ENCODE data around the gene MYO1H.

MYO1H gene

DNA sequence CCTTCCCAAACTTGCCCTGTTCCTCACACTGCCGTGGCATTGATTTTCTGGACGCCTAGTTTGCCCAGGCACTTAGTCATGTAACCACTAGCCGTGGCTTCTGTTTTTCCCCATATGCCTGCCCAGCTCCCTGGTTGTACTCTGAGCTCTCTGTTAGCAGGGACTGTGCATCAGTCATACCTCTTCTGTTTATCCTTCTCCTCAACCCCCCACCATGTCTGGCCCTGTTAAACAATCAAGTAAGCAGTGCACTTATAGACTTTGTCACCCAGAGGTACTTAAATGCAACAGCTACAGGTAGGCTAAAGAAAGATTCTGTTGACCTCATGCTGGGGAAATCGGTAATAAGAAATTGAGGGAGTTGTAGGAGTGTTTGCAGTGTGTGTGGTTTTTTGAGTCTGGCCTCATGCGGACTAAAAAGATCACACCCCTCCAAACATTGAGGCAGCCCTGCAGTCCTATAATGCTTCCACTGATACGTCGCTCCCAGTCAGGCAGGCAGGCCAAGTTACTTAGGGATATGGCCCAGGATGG is 146.7 kb downstream of the MYO1H start:
- H3K4me3 ChIP-seq (ENCODE audit: low read depth, low read length) = no peak overlapping the region
- no peaks in the 10 kb centered on the region for H3K27me3 ChIP-seq (ENCODE audit: insufficient read depth, low read length)
- H3K79me2 ChIP-seq (ENCODE audit: control insufficient read depth, insufficient read depth, low read length, poor library complexity) = no peaks in the 10 kb centered on the region
- H3K4ac ChIP-seq (ENCODE audit: low read depth, low read length) = no peak overlapping the region
- no peak overlapping the region for H2BK12ac ChIP-seq (ENCODE audit: low read length)
- no peak overlapping the region for H3K23ac ChIP-seq (ENCODE audit: low read length)
- peaks cover 18 to 34% of the 10 kb centered on the region in 2 experiments for H3K36me3 ChIP-seq (ENCODE audit: control insufficient read depth in 1 of 2, insufficient read depth in 2 of 2, low read length in 2 of 2)
- WGBS (ENCODE audit: extremely low coverage, insufficient coverage, insufficient read length) = no CpG with 5 or more reads among the region's 7 CpGs
- H2AFZ ChIP-seq (ENCODE audit: insufficient read depth, low read length, poor library complexity) = no peak overlapping the region
- H2BK120ac ChIP-seq (ENCODE audit: insufficient read depth, low read length, poor library complexity) = no peak overlapping the region
- no peaks in the 10 kb centered on the region for H3K79me1 ChIP-seq (ENCODE audit: low read length)
- H4K12ac ChIP-seq (ENCODE audit: low read depth, low read length) = no peak overlapping the region
- H3K9ac ChIP-seq (ENCODE audit: low read length) = no peak overlapping the region
- H2BK5ac ChIP-seq (ENCODE audit: low read depth, low read length, poor library complexity) = no peak overlapping the region
- no peak overlapping the region for H3K18ac ChIP-seq (ENCODE audit: low read length)
- peaks cover 0 to 2% of the 10 kb centered on the region in 2 experiments for H3K4me1 ChIP-seq (ENCODE audit: control insufficient read depth in 1 of 2, insufficient read depth in 2 of 2, low read length in 2 of 2)
- no peak overlapping the region for H2AK5ac ChIP-seq (ENCODE audit: low read length)
- H3K27ac ChIP-seq (ENCODE audit: low read depth, low read length) = no peak overlapping the region
- H4K91ac ChIP-seq (ENCODE audit: low read depth, low read length) = no peak overlapping the region
- H4K8ac ChIP-seq (ENCODE audit: low read depth, low read length) = no peak overlapping the region
- DNase-seq = no peak
- H3K9me3 ChIP-seq (ENCODE audit: insufficient read depth, low read depth, low read length) = no peaks in the 10 kb centered on the region
- H3K4me2 ChIP-seq (ENCODE audit: low read length) = no peak overlapping the region
- H3K14ac ChIP-seq (ENCODE audit: low read length) = no peak overlapping the region

DNA sequence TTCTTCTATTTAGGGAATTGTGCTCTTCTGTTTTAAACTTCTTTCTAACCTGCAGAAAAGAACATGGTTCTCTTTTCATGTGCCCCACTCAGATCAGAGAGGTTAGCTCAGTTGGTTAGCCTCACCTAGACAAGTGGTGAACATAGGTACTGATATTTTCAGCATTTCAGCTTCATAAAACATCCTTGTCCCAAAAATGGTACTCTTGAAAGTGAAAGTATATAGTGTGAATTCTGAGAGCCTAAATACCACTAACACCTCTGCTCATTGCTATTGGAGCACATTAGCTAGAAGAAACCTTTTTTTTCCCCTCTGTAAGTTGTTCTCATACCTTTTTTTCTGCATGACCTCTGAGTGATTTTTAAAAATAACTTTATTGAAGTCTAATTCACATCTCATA is 147.3 kb downstream of the MYO1H start:
- H3K4me2 ChIP-seq (ENCODE audit: low read length) = no peak overlapping the region
- no peak overlapping the region for H3K4me3 ChIP-seq (ENCODE audit: low read depth, low read length)
- no peak overlapping the region for H3K9ac ChIP-seq (ENCODE audit: low read length)
- no peaks in the 10 kb centered on the region for H3K79me2 ChIP-seq (ENCODE audit: control insufficient read depth, insufficient read depth, low read length, poor library complexity)
- no peak overlapping the region for H3K4ac ChIP-seq (ENCODE audit: low read depth, low read length)
- no peaks in the 10 kb centered on the region for H3K79me1 ChIP-seq (ENCODE audit: low read length)
- H3K18ac ChIP-seq (ENCODE audit: low read length) = no peak overlapping the region
- H2AFZ ChIP-seq (ENCODE audit: insufficient read depth, low read length, poor library complexity) = no peak overlapping the region
- H3K36me3 ChIP-seq (ENCODE audit: control insufficient read depth in 1 of 2, insufficient read depth in 2 of 2, low read length in 2 of 2) = peaks cover 16 to 31% of the 10 kb centered on the region in 2 experiments
- H3K27ac ChIP-seq (ENCODE audit: low read depth, low read length) = no peak overlapping the region
- H2BK120ac ChIP-seq (ENCODE audit: insufficient read depth, low read length, poor library complexity) = no peak overlapping the region
- H2AK5ac ChIP-seq (ENCODE audit: low read length) = no peak overlapping the region
- H2BK5ac ChIP-seq (ENCODE audit: low read depth, low read length, poor library complexity) = no peak overlapping the region
- H3K23ac ChIP-seq (ENCODE audit: low read length) = no peak overlapping the region
- H3K27me3 ChIP-seq (ENCODE audit: insufficient read depth, low read length) = no peaks in the 10 kb centered on the region
- no peak overlapping the region for H4K8ac ChIP-seq (ENCODE audit: low read depth, low read length)
- H3K9me3 ChIP-seq (ENCODE audit: insufficient read depth, low read depth, low read length) = no peaks in the 10 kb centered on the region
- peaks cover 0 to 2% of the 10 kb centered on the region in 2 experiments for H3K4me1 ChIP-seq (ENCODE audit: control insufficient read depth in 1 of 2, insufficient read depth in 2 of 2, low read length in 2 of 2)
- no peak for DNase-seq
- H3K14ac ChIP-seq (ENCODE audit: low read length) = no peak overlapping the region
- no peak overlapping the region for H4K12ac ChIP-seq (ENCODE audit: low read depth, low read length)
- H4K91ac ChIP-seq (ENCODE audit: low read depth, low read length) = no peak overlapping the region
- no peak overlapping the region for H2BK12ac ChIP-seq (ENCODE audit: low read length)

- H2AFZ ChIP-seq (ENCODE audit: insufficient read depth, low read length, poor library complexity) = no peak overlapping the region
- H3K27ac ChIP-seq (ENCODE audit: low read depth, low read length) = no peak overlapping the region
- H2BK12ac ChIP-seq (ENCODE audit: low read length) = no peak overlapping the region
- H3K27me3 ChIP-seq (ENCODE audit: insufficient read depth, low read length) = no peaks in the 10 kb centered on the region
- no peak overlapping the region for H3K4me3 ChIP-seq (ENCODE audit: low read depth, low read length)
- peaks cover 25 to 35% of the 10 kb centered on the region in 2 experiments for H3K36me3 ChIP-seq (ENCODE audit: control insufficient read depth in 1 of 2, insufficient read depth in 2 of 2, low read length in 2 of 2)
- H3K4ac ChIP-seq (ENCODE audit: low read depth, low read length) = no peak overlapping the region
- H2AK5ac ChIP-seq (ENCODE audit: low read length) = no peak overlapping the region
- H3K4me2 ChIP-seq (ENCODE audit: low read length) = no peak overlapping the region
- H2BK120ac ChIP-seq (ENCODE audit: insufficient read depth, low read length, poor library complexity) = no peak overlapping the region
- no peak overlapping the region for H3K23ac ChIP-seq (ENCODE audit: low read length)
- no peak overlapping the region for H4K12ac ChIP-seq (ENCODE audit: low read depth, low read length)
- no peak overlapping the region for H3K9ac ChIP-seq (ENCODE audit: low read length)
- H3K9me3 ChIP-seq (ENCODE audit: insufficient read depth, low read depth, low read length) = no peaks in the 10 kb centered on the region
- no peak overlapping the region for H2BK5ac ChIP-seq (ENCODE audit: low read depth, low read length, poor library complexity)
- H3K79me1 ChIP-seq (ENCODE audit: low read length) = no peaks in the 10 kb centered on the region
- H3K14ac ChIP-seq (ENCODE audit: low read length) = no peak overlapping the region
- H4K91ac ChIP-seq (ENCODE audit: low read depth, low read length) = no peak overlapping the region
- H3K79me2 ChIP-seq (ENCODE audit: control insufficient read depth, insufficient read depth, low read length, poor library complexity) = no peaks in the 10 kb centered on the region
- H4K8ac ChIP-seq (ENCODE audit: low read depth, low read length) = no peak overlapping the region
- H3K4me1 ChIP-seq (ENCODE audit: control insufficient read depth in 1 of 2, insufficient read depth in 2 of 2, low read length in 2 of 2) = peaks cover 0 to 2% of the 10 kb centered on the region in 2 experiments
- no peak overlapping the region for H3K18ac ChIP-seq (ENCODE audit: low read length)
- DNase-seq = no peak
Measured at GRCh38 chr12:109496306-109496705, 148.6 kb downstream of the MYO1H start.

DNA sequence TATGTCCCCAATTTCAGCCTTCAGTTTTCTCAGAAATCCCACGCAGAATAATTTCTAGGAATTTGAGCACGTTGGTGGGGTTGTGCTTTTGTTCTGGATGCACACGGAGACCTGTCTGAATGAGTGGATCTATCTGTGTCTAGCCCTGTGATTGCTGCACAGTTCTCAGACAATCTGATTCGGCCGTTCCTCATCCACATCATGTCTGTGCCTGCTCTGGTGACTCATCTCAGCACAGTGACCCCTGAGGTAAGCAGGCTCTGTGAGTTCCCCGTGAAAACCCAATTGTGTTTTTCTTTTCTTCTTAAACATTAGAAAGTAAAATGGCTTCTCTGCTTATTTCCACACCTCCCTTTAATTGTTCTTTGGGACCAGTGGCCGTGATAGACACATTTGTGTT is 150.0 kb downstream of the MYO1H start:
- Histone ChIP-seq H2AK5ac (ENCODE audit: low read length) (no peak overlapping the region), H3K14ac (ENCODE audit: low read length) (no peak overlapping the region), H2AFZ (ENCODE audit: insufficient read depth, low read length, poor library complexity) (no peak overlapping the region), H3K79me1 (ENCODE audit: low read length) (no peaks in the 10 kb centered on the region), H3K4me2 (ENCODE audit: low read length) (peak overlapping the region; percentile 40), H2BK120ac (ENCODE audit: insufficient read depth, low read length, poor library complexity) (no peak overlapping the region), H4K91ac (ENCODE audit: low read depth, low read length) (no peak overlapping the region), H3K4me3 (ENCODE audit: low read depth, low read length) (no peak overlapping the region), H3K23ac (ENCODE audit: low read length) (no peak overlapping the region), H3K4me1 (ENCODE audit: control insufficient read depth in 1 of 2, insufficient read depth in 2 of 2, low read length in 2 of 2) (peaks cover 0 to 2% of the 10 kb centered on the region in 2 experiments), H4K8ac (ENCODE audit: low read depth, low read length) (no peak overlapping the region), H3K36me3 (ENCODE audit: control insufficient read depth in 1 of 2, insufficient read depth in 2 of 2, low read length in 2 of 2) (peaks cover 25 to 34% of the 10 kb centered on the region in 2 experiments), H3K27ac (ENCODE audit: low read depth, low read length) (peak overlapping the region; percentile 66), H3K79me2 (ENCODE audit: control insufficient read depth, insufficient read depth, low read length, poor library complexity) (no peaks in the 10 kb centered on the region), H3K9ac (ENCODE audit: low read length) (no peak overlapping the region), H3K18ac (ENCODE audit: low read length) (no peak overlapping the region), H3K9me3 (ENCODE audit: insufficient read depth, low read depth, low read length) (no peaks in the 10 kb centered on the region), H3K27me3 (ENCODE audit: insufficient read depth, low read length) (no peaks in the 10 kb centered on the region), H3K4ac (ENCODE audit: low read depth, low read length) (no peak overlapping the region), H2BK5ac (ENCODE audit: low read depth, low read length, poor library complexity) (no peak overlapping the region), H2BK12ac (ENCODE audit: low read length) (no peak overlapping the region), H4K12ac (ENCODE audit: low read depth, low read length) (no peak overlapping the region)
- DNase-seq = peak in 1 of 2 donors; percentile 24
- WGBS (ENCODE audit: extremely low coverage, insufficient coverage, insufficient read length) = no CpG with 5 or more reads among the region's 7 CpGs

Data from trophoblast cell (in vitro differentiated cells and primary cell).